Suprapubic skin (tissue), 4 donors: ENCODE data around the gene RNF32. TPM values are rescaled to one million over a fixed set of nuclear protein-coding genes. Genes with fewer than 3 reads are reported as not detected.

Experiments
- DNase-seq, 2 donors: peaks; one replicate each; pipeline ENCODE4 v3.0.0-alpha.2; 2019; ENCODE audit warnings: low spot score in 2 of 2
- H3K27ac ChIP-seq: fragments of 200-600 bp; sonication (generic); one replicate; pipeline ENCODE4 v1.5.1; 2019
- H3K27me3 ChIP-seq: fragments of 200-600 bp; sonication (generic); one replicate; pipeline ENCODE4 v1.5.1; 2019
- H3K36me3 ChIP-seq: fragments of 200-600 bp; sonication (generic); one replicate; pipeline ENCODE4 v1.5.1; 2019
- H3K4me1 ChIP-seq: fragments of 200-600 bp; sonication (generic); one replicate; pipeline ENCODE4 v1.5.1; 2019
- H3K4me3 ChIP-seq: fragments of 200-600 bp; sonication (generic); one replicate; pipeline ENCODE4 v1.5.1; 2019; ENCODE audit warnings: mild to moderate bottlenecking
- H3K9me3 ChIP-seq: fragments of 200-600 bp; sonication (generic); one replicate; pipeline ENCODE4 v1.5.1; 2019
- EP300 ChIP-seq: sonication (generic); formaldehyde crosslinking; IDR thresholded peaks from one replicate; pipeline ENCODE4 v1.6.1; 2017; ENCODE audit warnings: antibody characterized with exemption
- POLR2A ChIP-seq, 2 donors: fragments of 450-650 bp; IDR thresholded peaks; one replicate each; pipeline ENCODE4 v1.6.1; 2017; ENCODE audit warnings: antibody characterized with exemption in 2 of 2, mild to moderate bottlenecking in 2 of 2, moderate library complexity in 2 of 2
- POLR2AphosphoS5 ChIP-seq, 3 donors: sonication (generic); formaldehyde crosslinking; IDR thresholded peaks; one replicate each; pipeline ENCODE4 v1.6.1; 2017; ENCODE audit warnings: antibody characterized with exemption in 3 of 3
- WGBS: methylation state at CpG from one replicate; pipeline ENCODE4 v1.1.5; 2018; 5-methylcytosine and 5-hydroxymethylcytosine counted together
- total RNA-seq, 4 donors: library from RNA; depleted of rRNA; stranded (reverse); fragments of >200 nt; gene quantifications; one replicate each; pipeline ENCODE4 v1.1.0, GENCODE V29; 2016
- TF ChIP-seq, protein P1 (sequence below), 2 donors: fragments of 200-600 bp in 1 of 2; fragments of 450-650 bp in 1 of 2; sonication (generic) in 1 of 2; IDR thresholded peaks; one replicate each; pipeline ENCODE4 v1.5.1; 2016 to 2019; ENCODE audit warnings: antibody characterized with exemption in 2 of 2, mild to moderate bottlenecking in 1 of 2, moderate library complexity in 1 of 2

Gene RNF32
- total RNA-seq, 4 donors from 2014 or later, result 0.29 to 0.32 TPM; not detected in 2

DNA sequence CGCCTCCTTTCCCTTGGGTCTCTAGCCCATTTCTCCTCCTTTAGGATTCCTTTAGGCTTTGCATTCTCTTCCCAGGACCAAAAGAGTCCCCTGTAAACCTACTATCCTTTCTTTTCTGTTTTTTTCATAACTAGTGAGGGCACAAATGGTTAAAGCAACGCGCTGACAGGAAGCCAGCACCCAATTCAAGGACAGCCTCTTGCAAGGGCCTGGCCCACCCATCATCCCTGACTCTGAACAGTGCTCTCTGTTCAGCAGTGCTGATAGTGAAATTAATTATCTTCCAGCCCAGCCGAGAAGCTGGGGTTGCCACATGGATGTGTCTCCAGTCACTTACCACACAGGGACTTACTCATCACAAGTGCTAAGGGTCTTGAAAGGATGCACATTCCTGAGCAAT, 38.3 kb upstream of the RNF32 start:
- DNase-seq, result no peak
- H3K4me3 ChIP-seq, result no peak overlapping the region
- TF ChIP-seq EP300, result no peak
- no peaks in the 10 kb centered on the region for H3K36me3 ChIP-seq
- peaks cover 2% of the 10 kb centered on the region for H3K4me1 ChIP-seq
- no peaks in the 10 kb centered on the region for H3K9me3 ChIP-seq
- H3K27me3 ChIP-seq, result peaks cover 7% of the 10 kb centered on the region
- no peak overlapping the region for H3K27ac ChIP-seq
- 81% methylated on average over 4 of the region's 4 CpGs for WGBS

DNA sequence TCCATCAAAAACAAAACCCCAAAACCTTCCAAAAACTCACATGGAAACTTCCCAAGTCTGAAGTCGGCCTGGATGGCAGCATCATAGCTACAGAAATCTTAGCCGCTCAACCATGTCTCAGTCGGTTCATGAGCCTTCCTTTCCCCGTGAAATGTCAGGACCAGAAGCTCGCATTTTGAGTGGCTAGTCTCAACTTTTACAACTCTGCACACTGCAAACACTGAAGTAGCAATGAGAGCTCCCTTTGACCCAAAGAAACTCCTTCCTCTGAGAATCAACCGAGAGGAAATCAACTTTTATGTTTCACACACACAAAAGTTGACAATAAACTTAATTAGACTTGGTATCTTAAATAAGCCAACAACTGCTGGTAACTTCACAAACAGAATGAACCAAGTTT, 37.6 kb upstream of the RNF32 start:
- peaks cover 14% of the 10 kb centered on the region for H3K27me3 ChIP-seq
- TF ChIP-seq POLR2A (IDR thresholded peaks at IDR 0.05), result no peak
- TF ChIP-seq EP300, result no peak
- TF ChIP-seq, protein P1, sequence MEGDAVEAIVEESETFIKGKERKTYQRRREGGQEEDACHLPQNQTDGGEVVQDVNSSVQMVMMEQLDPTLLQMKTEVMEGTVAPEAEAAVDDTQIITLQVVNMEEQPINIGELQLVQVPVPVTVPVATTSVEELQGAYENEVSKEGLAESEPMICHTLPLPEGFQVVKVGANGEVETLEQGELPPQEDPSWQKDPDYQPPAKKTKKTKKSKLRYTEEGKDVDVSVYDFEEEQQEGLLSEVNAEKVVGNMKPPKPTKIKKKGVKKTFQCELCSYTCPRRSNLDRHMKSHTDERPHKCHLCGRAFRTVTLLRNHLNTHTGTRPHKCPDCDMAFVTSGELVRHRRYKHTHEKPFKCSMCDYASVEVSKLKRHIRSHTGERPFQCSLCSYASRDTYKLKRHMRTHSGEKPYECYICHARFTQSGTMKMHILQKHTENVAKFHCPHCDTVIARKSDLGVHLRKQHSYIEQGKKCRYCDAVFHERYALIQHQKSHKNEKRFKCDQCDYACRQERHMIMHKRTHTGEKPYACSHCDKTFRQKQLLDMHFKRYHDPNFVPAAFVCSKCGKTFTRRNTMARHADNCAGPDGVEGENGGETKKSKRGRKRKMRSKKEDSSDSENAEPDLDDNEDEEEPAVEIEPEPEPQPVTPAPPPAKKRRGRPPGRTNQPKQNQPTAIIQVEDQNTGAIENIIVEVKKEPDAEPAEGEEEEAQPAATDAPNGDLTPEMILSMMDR (IDR thresholded peaks at IDR 0.05), result no peak
- no peak for TF ChIP-seq POLR2AphosphoS5 (IDR thresholded peaks at IDR 0.05)
- no peak overlapping the region for H3K27ac ChIP-seq
- no peak for DNase-seq
- H3K4me1 ChIP-seq, result peaks cover 7% of the 10 kb centered on the region
- no peaks in the 10 kb centered on the region for H3K36me3 ChIP-seq
- 78% methylated on average over 6 of the region's 6 CpGs for WGBS
- H3K9me3 ChIP-seq, result no peaks in the 10 kb centered on the region
- H3K4me3 ChIP-seq, result no peak overlapping the region

DNA sequence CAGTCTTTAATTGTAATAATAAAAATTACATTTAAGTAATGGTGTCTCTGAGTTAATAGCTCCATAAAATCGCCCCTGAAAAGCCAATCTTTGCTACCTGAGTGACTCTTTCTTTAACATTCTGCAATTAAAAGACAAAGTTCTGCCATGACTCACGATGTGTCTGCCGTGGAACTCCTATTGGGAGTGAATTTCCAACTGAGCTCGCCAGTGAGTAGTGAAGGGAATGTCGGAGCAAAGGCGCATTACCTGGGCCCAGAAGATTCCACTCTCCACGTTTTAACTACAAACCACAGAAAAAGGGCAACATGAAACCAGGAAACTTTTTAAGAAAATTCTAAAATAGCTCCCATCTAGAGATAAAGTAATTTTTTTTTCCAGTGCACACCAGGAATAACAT, 36.9 kb upstream of the RNF32 start:
- TF ChIP-seq EP300 (no peak), POLR2A (IDR thresholded peaks at IDR 0.05) (no peak), POLR2AphosphoS5 (IDR thresholded peaks at IDR 0.05) (no peak)
- TF ChIP-seq, protein P1 (IDR thresholded peaks at IDR 0.05), result no peak
- Histone ChIP-seq H3K27me3 (peaks cover 15% of the 10 kb centered on the region), H3K4me1 (peaks cover 7% of the 10 kb centered on the region), H3K27ac (no peak overlapping the region), H3K9me3 (no peaks in the 10 kb centered on the region), H3K4me3 (no peak overlapping the region), H3K36me3 (no peaks in the 10 kb centered on the region)
- 84% methylated on average over 7 of the region's 7 CpGs for WGBS
- no peak for DNase-seq

DNA sequence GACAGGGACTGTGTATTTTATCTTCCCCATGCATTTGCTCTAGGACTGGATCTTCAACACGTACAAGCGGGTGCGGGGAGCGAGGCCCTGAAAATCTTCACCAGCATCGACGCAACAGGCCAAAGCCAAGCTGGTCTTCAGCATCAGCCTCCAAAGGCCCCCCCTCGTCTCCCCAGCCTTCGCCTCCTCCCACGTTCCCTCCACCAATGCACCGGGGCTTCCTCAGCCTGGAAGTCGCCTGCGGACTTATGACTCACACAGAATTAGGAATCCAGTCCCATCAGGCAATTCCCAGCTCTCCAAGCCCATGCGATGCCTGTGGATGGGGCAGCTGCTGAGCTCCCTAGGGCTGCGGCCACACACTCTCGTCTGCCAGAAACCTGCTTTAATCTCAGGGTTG, 36.3 kb upstream of the RNF32 start:
- Histone ChIP-seq H3K27me3 (peaks cover 15% of the 10 kb centered on the region), H3K36me3 (no peaks in the 10 kb centered on the region), H3K4me1 (peaks cover 7% of the 10 kb centered on the region), H3K4me3 (no peak overlapping the region), H3K9me3 (no peaks in the 10 kb centered on the region), H3K27ac (no peak overlapping the region)
- TF ChIP-seq EP300 (no peak), POLR2AphosphoS5 (IDR thresholded peaks at IDR 0.05) (no peak), POLR2A (IDR thresholded peaks at IDR 0.05) (no peak)
- TF ChIP-seq, protein P1 (IDR thresholded peaks at IDR 0.05), result no peak
- 70% methylated on average over 15 of the region's 15 CpGs for WGBS
- DNase-seq, result no peak

DNA sequence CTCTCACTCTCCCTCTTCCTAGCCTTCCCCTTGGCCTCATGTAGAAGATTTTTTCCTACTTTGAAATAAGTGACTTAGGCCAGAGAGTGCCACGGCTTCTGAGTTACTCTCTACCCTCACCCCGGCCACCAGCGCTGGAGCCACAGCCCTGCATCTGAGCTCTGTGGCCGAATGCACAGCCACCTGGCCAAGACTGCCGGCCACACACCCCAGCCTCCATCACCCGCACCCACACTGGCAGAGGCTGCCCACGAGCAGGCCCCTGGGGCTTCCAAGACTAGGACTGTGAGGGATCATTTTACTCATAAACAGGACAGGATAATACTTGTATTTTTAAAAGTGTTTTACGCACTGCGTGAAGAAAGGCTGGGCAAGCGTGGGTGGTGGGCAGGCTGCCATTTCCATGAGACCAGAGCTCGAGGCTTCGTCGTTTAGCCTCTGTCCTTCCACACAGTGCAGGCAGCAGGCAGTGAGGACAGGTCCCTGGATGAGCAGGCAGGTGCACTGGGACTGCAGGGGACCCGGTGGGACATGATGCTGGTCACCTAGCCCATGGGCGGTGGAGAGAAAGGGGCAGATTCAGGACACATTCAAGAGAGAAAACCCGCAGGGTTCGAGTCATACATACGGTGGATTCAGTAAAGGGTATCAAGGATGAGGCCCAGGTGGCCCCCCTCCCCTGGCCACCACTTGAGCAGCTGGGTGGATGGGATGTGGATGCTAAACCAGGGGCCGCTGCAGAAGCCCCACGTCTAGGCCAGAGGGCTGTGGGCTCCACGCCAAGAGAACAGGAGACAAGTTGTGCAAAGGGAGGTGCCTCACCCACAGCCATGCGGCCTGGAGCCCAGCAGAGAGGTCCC, 35.5 kb upstream of the RNF32 start:
- H3K9me3 ChIP-seq, result no peaks in the 10 kb centered on the region
- no peak for DNase-seq
- no peak overlapping the region for H3K4me3 ChIP-seq
- no peak overlapping the region for H3K27ac ChIP-seq
- peaks cover 7% of the 10 kb centered on the region for H3K4me1 ChIP-seq
- TF ChIP-seq POLR2AphosphoS5 (IDR thresholded peaks at IDR 0.05), result no peak
- no peak for TF ChIP-seq EP300
- TF ChIP-seq, protein P1 (IDR thresholded peaks at IDR 0.05), result no peak
- TF ChIP-seq POLR2A (IDR thresholded peaks at IDR 0.05), result no peak
- H3K27me3 ChIP-seq, result peaks cover 15% of the 10 kb centered on the region
- no peaks in the 10 kb centered on the region for H3K36me3 ChIP-seq
- WGBS, result 71% methylated on average over 18 of the region's 22 CpGs
